Measurements from ENCODE around the gene SLC4A11.

SLC4A11 gene

GRCh38 chr20:3239026-3239866, at the start of gene SLC4A11:
Gene SLC4A11 (minus strand): TSS chr20:3239190. CDS start chr20:3239137, 53 bp downstream.
- peak; percentile 26 for DNase-seq

- DNase-seq = no peak
Observed at GRCh38 chr20:3283222-3283820, 44.3 kb upstream of the SLC4A11 start.

- no peak for DNase-seq
Observed at GRCh38 chr20:3282271-3283221, 43.6 kb upstream of the SLC4A11 start.

GRCh38 chr20:3281437-3281836, 42.4 kb upstream of the SLC4A11 start:
- DNase-seq = no peak

GRCh38 chr20:3279761-3280160, 40.8 kb upstream of the SLC4A11 start:
- DNase-seq = no peak

- no peak for DNase-seq
Observed at GRCh38 chr20:3277686-3278465, 38.9 kb upstream of the SLC4A11 start.

- no peak for DNase-seq
Observed at GRCh38 chr20:3276680-3277015, 37.7 kb upstream of the SLC4A11 start.

- no peak for DNase-seq
Observed at GRCh38 chr20:3275966-3276679, 37.1 kb upstream of the SLC4A11 start.

- no peak for DNase-seq
Observed at GRCh38 chr20:3275064-3275935, 36.3 kb upstream of the SLC4A11 start.

- DNase-seq = no peak
Observed at GRCh38 chr20:3273371-3273770, 34.4 kb upstream of the SLC4A11 start.

- no peak for DNase-seq
Observed at GRCh38 chr20:3270051-3270450, 31.1 kb upstream of the SLC4A11 start.

- DNase-seq = no peak
Observed at GRCh38 chr20:3262566-3262965, 23.6 kb upstream of the SLC4A11 start.

GRCh38 chr20:3258429-3258828, 19.4 kb upstream of the SLC4A11 start:
- no peak for DNase-seq

GRCh38 chr20:3255728-3256127, 16.7 kb upstream of the SLC4A11 start:
- no peak for DNase-seq

GRCh38 chr20:3251806-3252205, 12.8 kb upstream of the SLC4A11 start:
- DNase-seq = no peak

GRCh38 chr20:3250091-3250504, 11.1 kb upstream of the SLC4A11 start:
- no peak for DNase-seq

GRCh38 chr20:3248993-3249347, 10.0 kb upstream of the SLC4A11 start:
- DNase-seq = no peak

- DNase-seq = no peak
Observed at GRCh38 chr20:3248167-3248992, 9.4 kb upstream of the SLC4A11 start.

GRCh38 chr20:3247638-3248037, 8.6 kb upstream of the SLC4A11 start:
- no peak for DNase-seq

- DNase-seq = no peak
Observed at GRCh38 chr20:3246682-3247081, 7.7 kb upstream of the SLC4A11 start.

Data from CD4-positive, alpha-beta T cell treated with Interleukin-4 for 4 hours (primary cell).